H1 (cell line): ENCODE measurements around the gene MDM1. TPM values are rescaled to one million over a fixed set of nuclear protein-coding genes. Genes with fewer than 3 reads are reported as not detected.

Source experiments
- CTCF ChIA-PET: fragments of 300-600 bp; sonication (Branson Sonifier 250); formaldehyde crosslinking; loops from one replicate; lab custom pipeline; 2021; ENCODE audit not compliant: partially characterized antibody; lab: Charles Lee
- POLR2A ChIA-PET: fragments of 300-600 bp; sonication (Branson Sonifier 250); formaldehyde crosslinking; loops from one replicate; lab custom pipeline; 2021; ENCODE audit warnings: inconsistent platforms; ENCODE audit not compliant: partially characterized antibody; lab: Charles Lee
- DNase-seq, 2 experiments: peaks; one replicate each; pipeline versions ENCODE4 v3.0.0 to v3.0.0-alpha.2; 2010 to 2022; ENCODE audit warnings: low spot score in 2 of 2, low read depth in 1 of 2, mixed read lengths in 1 of 2
- FAIRE-seq: peaks from 2 replicates; lab custom pipeline; 2011; peaks lifted over from hg19 to GRCh38; lab: Jason Lieb, UNC
- H2AFZ ChIP-seq: 2 replicates; pipeline ENCODE4 v1.8.1; 2012; ENCODE audit warnings: low read length, inconsistent platforms
- H2AK5ac ChIP-seq: 2 replicates; pipeline ENCODE4 v1.6.1; 2013; ENCODE audit warnings: low read depth, low read length
- H2BK120ac ChIP-seq: replicated peaks from 2 replicates; pipeline ENCODE3; 2013; ENCODE audit warnings: low read depth, low read length, inconsistent platforms
- H2BK12ac ChIP-seq: 2 replicates; pipeline ENCODE4 v1.6.1; 2013; ENCODE audit warnings: low read depth, low read length
- H2BK15ac ChIP-seq: 2 replicates; pipeline ENCODE4 v1.6.1; 2013; ENCODE audit warnings: low read length
- H2BK20ac ChIP-seq: 2 replicates; pipeline ENCODE4 v1.6.1; 2013; ENCODE audit warnings: low read length
- H2BK5ac ChIP-seq: 2 replicates; pipeline ENCODE4 v1.6.1; 2013; ENCODE audit warnings: low read depth, low read length
- H3K14ac ChIP-seq: 2 replicates; pipeline ENCODE4 v1.6.1; 2013; ENCODE audit warnings: inconsistent platforms; ENCODE audit not compliant: insufficient read length
- H3K18ac ChIP-seq: 2 replicates; pipeline ENCODE4 v1.6.1; 2013; ENCODE audit warnings: low read length; ENCODE audit errors: extremely low read depth
- H3K23ac ChIP-seq: 2 replicates; pipeline ENCODE4 v1.6.1; 2013; ENCODE audit warnings: inconsistent platforms; ENCODE audit not compliant: insufficient read length
- H3K23me2 ChIP-seq: 2 replicates; pipeline ENCODE4 v1.6.1; 2013; ENCODE audit warnings: low read depth, low read length
- H3K27ac ChIP-seq: 2 replicates; pipeline ENCODE4 v1.6.1; 2011; ENCODE audit warnings: low read depth, low read length, inconsistent platforms
- H3K27me3 ChIP-seq, 4 experiments: replicated peaks in 1 of 4; 1 replicate in 1 of 4; 2 replicates in 3 of 4; pipeline versions ENCODE4 v1.6.1 to v1.8.1; 2011 to 2013; ENCODE audit warnings: low read length in 3 of 4, mild to moderate bottlenecking in 3 of 4, inconsistent platforms in 2 of 4, mixed read lengths in 2 of 4, moderate library complexity in 1 of 4; ENCODE audit not compliant: control insufficient read depth in 3 of 4, insufficient read depth in 3 of 4; ENCODE audit errors: extremely low read depth in 1 of 4
- H3K36me3 ChIP-seq, 4 experiments: 2 replicates each; pipeline versions ENCODE4 v1.6.1 to v1.8.1; 2011 to 2013; ENCODE audit warnings: mild to moderate bottlenecking in 4 of 4, low read length in 3 of 4, moderate library complexity in 2 of 4, control low read depth in 1 of 4, inconsistent platforms in 1 of 4; ENCODE audit not compliant: insufficient read depth in 4 of 4, control insufficient read depth in 2 of 4
- H3K4ac ChIP-seq: replicated peaks from 2 replicates; pipeline ENCODE3; 2013; ENCODE audit warnings: low read length, low read depth, mixed read lengths, inconsistent platforms; ENCODE audit not compliant: insufficient read length
- H3K4me1 ChIP-seq, 4 experiments: replicated peaks in 1 of 4; 1 replicate in 1 of 4; 2 replicates in 3 of 4; pipeline versions ENCODE4 v1.6.1 to v1.8.1; 2011 to 2013; ENCODE audit warnings: low read length in 3 of 4, inconsistent platforms in 2 of 4, mixed read lengths in 1 of 4; ENCODE audit not compliant: insufficient read depth in 4 of 4, control insufficient read depth in 3 of 4
- H3K4me2 ChIP-seq, 2 experiments: 2 replicates each; pipeline versions ENCODE4 v1.6.1 to v1.8.1; 2011 to 2013; ENCODE audit warnings: low read depth in 2 of 2, low read length in 2 of 2, control low read depth in 1 of 2, inconsistent platforms in 1 of 2, mild to moderate bottlenecking in 1 of 2; ENCODE audit not compliant: insufficient read depth in 1 of 2
- H3K4me3 ChIP-seq, 4 experiments: fragments of 200-600, 300-600 bp in 1 of 4; sonication (generic), shearing (Covaris generic), sonication (Bioruptor Twin) in 1 of 4; 2 replicates each; pipeline versions ENCODE4 v1.5.1 to v1.8.1; 2011 to 2016; ENCODE audit warnings: low read length in 4 of 4, low read depth in 3 of 4, control low read depth in 2 of 4, inconsistent platforms in 2 of 4, mild to moderate bottlenecking in 2 of 4, mixed read lengths in 1 of 4, moderate library complexity in 1 of 4; ENCODE audit not compliant: insufficient read depth in 2 of 4; ENCODE audit errors: extremely low read depth in 1 of 4
- H3K56ac ChIP-seq: replicated peaks from 2 replicates; pipeline ENCODE3; 2013; ENCODE audit warnings: low read depth, mild to moderate bottlenecking, mixed read lengths, low read length, inconsistent platforms; ENCODE audit not compliant: insufficient read length
- H3K79me1 ChIP-seq: 2 replicates; pipeline ENCODE4 v1.6.1; 2013; ENCODE audit warnings: low read depth, low read length, control low read depth
- H3K79me2 ChIP-seq, 2 experiments: 2 replicates each; pipeline versions ENCODE4 v1.6.1 to v1.8.1; 2012 to 2013; ENCODE audit warnings: low read length in 2 of 2, mild to moderate bottlenecking in 2 of 2, inconsistent platforms in 1 of 2; ENCODE audit not compliant: insufficient read depth in 2 of 2, control insufficient read depth in 1 of 2
- H3K9ac ChIP-seq, 4 experiments: replicated peaks in 1 of 4; 1 replicate in 1 of 4; 2 replicates in 3 of 4; pipeline versions ENCODE4 v1.6.1 to v1.8.1; 2011 to 2013; ENCODE audit warnings: low read depth in 3 of 4, low read length in 3 of 4, control low read depth in 2 of 4, mild to moderate bottlenecking in 2 of 4, moderate library complexity in 2 of 4, inconsistent platforms in 1 of 4; ENCODE audit errors: extremely low read depth in 1 of 4
- H3K9me3 ChIP-seq, 2 experiments: 2 replicates each; pipeline versions ENCODE4 v1.6.1 to v1.8.1; 2012 to 2013; ENCODE audit warnings: mild to moderate bottlenecking in 2 of 2, moderate library complexity in 2 of 2, control low read depth in 1 of 2, inconsistent platforms in 1 of 2, low read depth in 1 of 2, low read length in 1 of 2, mixed read lengths in 1 of 2; ENCODE audit not compliant: insufficient read depth in 2 of 2
- H4K20me1 ChIP-seq, 2 experiments: replicated peaks in 1 of 2; 2 replicates each; pipeline versions ENCODE3 to v1.8.1; 2011 to 2013; ENCODE audit warnings: inconsistent platforms in 2 of 2, low read length in 2 of 2, mild to moderate bottlenecking in 1 of 2; ENCODE audit not compliant: insufficient read depth in 2 of 2, control insufficient read depth in 1 of 2
- H4K5ac ChIP-seq: 2 replicates; pipeline ENCODE4 v1.6.1; 2013; ENCODE audit warnings: low read length, low read depth, mixed read lengths, inconsistent platforms; ENCODE audit not compliant: insufficient read length
- H4K8ac ChIP-seq: 2 replicates; pipeline ENCODE4 v1.8.0; 2013; ENCODE audit warnings: mild to moderate bottlenecking, moderate library complexity, low read length, inconsistent platforms; ENCODE audit not compliant: insufficient read depth; ENCODE audit errors: extremely low read depth
- H4K91ac ChIP-seq: replicated peaks from 2 replicates; pipeline ENCODE3; 2013; ENCODE audit warnings: low read length, mixed read lengths, inconsistent platforms; ENCODE audit not compliant: insufficient read length
- CBX5 ChIP-seq: fragments of 300-800, 300-1000 bp; sonication (generic); IDR thresholded peaks from 2 replicates; pipeline ENCODE4 v1.7.1; 2016; ENCODE audit warnings: antibody characterized with exemption, low read length, low read depth
- CREB1 ChIP-seq: IDR thresholded peaks from 2 replicates; pipeline ENCODE4 v1.6.1; 2012; ENCODE audit warnings: inconsistent platforms
- CTBP2 ChIP-seq: IDR thresholded peaks from 2 replicates; pipeline ENCODE4 v1.7.0; 2011; ENCODE audit warnings: borderline replicate concordance, mild to moderate bottlenecking, moderate library complexity, mixed read lengths, low read length; ENCODE audit not compliant: insufficient read depth, insufficient read length
- CTCF ChIP-seq, 3 experiments: IDR thresholded peaks; 1 replicate in 2 of 3; 2 replicates in 1 of 3; pipeline versions ENCODE4 v1.5.1 to v1.6.1; 2011; ENCODE audit warnings: low read length in 3 of 3, mild to moderate bottlenecking in 3 of 3, inconsistent platforms in 2 of 3, low read depth in 1 of 3, moderate library complexity in 1 of 3; ENCODE audit not compliant: insufficient read depth in 1 of 3; ENCODE audit errors: control extremely low read depth in 1 of 3
- HDAC2 ChIP-seq, 2 experiments: fragments of 300-600 bp in 1 of 2; sonication (generic) in 1 of 2; IDR thresholded peaks; 2 replicates each; pipeline ENCODE4 v1.6.1; 2011 to 2012; ENCODE audit warnings: low read depth in 2 of 2, low read length in 2 of 2, mild to moderate bottlenecking in 2 of 2, moderate library complexity in 2 of 2, borderline replicate concordance in 1 of 2, inconsistent platforms in 1 of 2
- JUN ChIP-seq: IDR thresholded peaks from 2 replicates; pipeline ENCODE4 v1.6.1; 2011; ENCODE audit warnings: low read depth, mild to moderate bottlenecking, improper control_type of control experiment, low read length
- KDM4A ChIP-seq: IDR thresholded peaks from one replicate; pipeline ENCODE4 v1.7.1; 2012; ENCODE audit warnings: low read depth, mild to moderate bottlenecking, moderate library complexity, low read length, inconsistent platforms; ENCODE audit not compliant: severe bottlenecking
- POLR2A ChIP-seq, 2 experiments: IDR thresholded peaks; 1 replicate in 1 of 2; 2 replicates in 1 of 2; pipeline ENCODE4 v1.6.1; 2011; ENCODE audit warnings: low read depth in 2 of 2, low read length in 2 of 2, mild to moderate bottlenecking in 2 of 2; ENCODE audit errors: control extremely low read depth in 1 of 2
- RFX5 ChIP-seq: IDR thresholded peaks from 2 replicates; pipeline ENCODE4 v1.6.1; 2011; ENCODE audit warnings: low read depth, low read length, improper control_type of control experiment, borderline replicate concordance
- SIRT6 ChIP-seq: IDR thresholded peaks from one replicate; pipeline ENCODE4 v1.7.1; 2012; ENCODE audit warnings: low read length, inconsistent platforms
- SIX5 ChIP-seq: IDR thresholded peaks from 2 replicates; pipeline ENCODE4 v1.6.1; 2011; ENCODE audit warnings: mild to moderate bottlenecking, low read depth, low read length
- SP2 ChIP-seq: IDR thresholded peaks from 2 replicates; pipeline ENCODE4 v1.6.1; 2012; ENCODE audit warnings: mild to moderate bottlenecking, low read length, inconsistent platforms
- ZNF274 ChIP-seq: IDR thresholded peaks from 2 replicates; pipeline ENCODE4 v1.7.0; 2012; ENCODE audit warnings: low read length, borderline replicate concordance; ENCODE audit errors: extremely low read depth
- WGBS, 2 experiments: shearing (Covaris generic) in 1 of 2; methylation state at CpG; one replicate each; pipeline versions ENCODE4 v1.1.6 to v1.1.7; 2013 to 2015; ENCODE audit warnings: low lambda C conversion rate in 2 of 2, mixed read lengths in 2 of 2, inconsistent platforms in 1 of 2, low coverage in 1 of 2, missing lambda C conversion rate in 1 of 2; ENCODE audit not compliant: insufficient replicate concordance in 2 of 2, insufficient coverage in 1 of 2, insufficient read length in 1 of 2; ENCODE audit errors: extremely low coverage in 1 of 2, missing lambda C conversion rate in 1 of 2; 5-methylcytosine and 5-hydroxymethylcytosine counted together
- polyA plus RNA-seq, 7 experiments: library from polyadenylated mRNA; depleted of rRNA in 3 of 7; stranded (reverse) in 5 of 7; unstranded in 2 of 7; fragments of >200 nt in 5 of 7; fragments of 200-250 nt in 2 of 7; gene quantifications; 1 replicate in 5 of 7; 2 replicates in 1 of 7; 4 replicates in 1 of 7; pipeline versions ENCODE4 v1.2.1 to v1.2.3, GENCODE V29; 2011 to 2013; ENCODE audit warnings: missing spikeins in 2 of 7, mixed read lengths in 2 of 7
- total RNA-seq: library from RNA; stranded (reverse); fragmentation: NEBNext Ultra II Directional; extraction: Animal tissue kit (Norgen Biotek cat#: 25700); gene quantifications from 2 replicates; pipeline ENCODE4 v1.2.1, GENCODE V29; 2021

Gene MDM1
- total and polyA plus RNA-seq, 2 of the 8 experiments (the other 6 are each of a cell fraction or from before 2014, with no cell fraction given), result 3.1 to 10.7 TPM

GRCh38 chr12:68304626-68305025, 27.5 kb downstream of the MDM1 start:
- Histone ChIP-seq H2AFZ (no peak overlapping the region), H3K4me1 (no peaks in the 10 kb centered on the region), H4K91ac (no peak overlapping the region), H2BK12ac (no peak overlapping the region), H3K4ac (no peak overlapping the region), H3K14ac (no peak overlapping the region), H4K5ac (no peak overlapping the region), H3K9me3 (no peaks in the 10 kb centered on the region), H4K20me1 (peaks cover 0 to 2% of the 10 kb centered on the region in 2 experiments), H3K27ac (no peak overlapping the region), H4K8ac (no peak overlapping the region), H3K23me2 (no peaks in the 10 kb centered on the region), H3K56ac (no peak overlapping the region), H3K23ac (no peak overlapping the region), H3K36me3 (peaks cover 0 to 5% (median 1%) of the 10 kb centered on the region in 4 experiments; a peak in 2 of 8 replicates), H2BK120ac (no peak overlapping the region), H2BK15ac (no peak overlapping the region), H3K79me2 (no peaks in the 10 kb centered on the region), H3K18ac (no peak overlapping the region), H3K4me3 (no peak overlapping the region), H3K79me1 (no peaks in the 10 kb centered on the region), H3K4me2 (no peak overlapping the region), H2BK5ac (no peak overlapping the region), H3K27me3 (peaks cover 0 to 1% (median 0%) of the 10 kb centered on the region in 4 experiments; a peak in 1 of 7 replicates), H2BK20ac (no peak overlapping the region), H3K9ac (no peak overlapping the region), H2AK5ac (no peak overlapping the region)
- ChIA-PET POLR2A (no interaction called here), CTCF (no interaction called here)
- no peak for DNase-seq
- whole genome bisulfite sequencing, 2 experiments, result 95% methylated on average over 3 of the region's 3 CpGs; no CpG with 5 or more reads in 1 of the 2 experiments
- no peak for FAIRE-seq
- TF ChIP-seq CTCF (IDR thresholded peaks at IDR 0.05; ENCODE audit: control extremely low read depth in 1 of 3, insufficient read depth in 1 of 3, low read depth in 1 of 3, low read length in 3 of 3) (no peak), CREB1 (no peak), SIRT6 (no peak), HDAC2 (IDR thresholded peaks at IDR 0.05; ENCODE audit: borderline replicate concordance in 1 of 2, low read depth in 2 of 2, low read length in 2 of 2) (no peak), CBX5 (no peak), SIX5 (no peak), JUN (no peak), RFX5 (no peak), KDM4A (no peak), CTBP2 (no peak), POLR2A (IDR thresholded peaks at IDR 0.05; ENCODE audit: control extremely low read depth in 1 of 2, low read depth in 2 of 2, low read length in 2 of 2) (no peak), SP2 (no peak), ZNF274 (no peak)
